ENCODE data around the gene MCC.

The MCC gene

GRCh38 chr5:113065626-113066025 lies 422.6 kb downstream of the MCC start:
- no peak for DNase-seq (ENCODE audit: low spot score)
- TF ChIP-seq, protein P1, sequence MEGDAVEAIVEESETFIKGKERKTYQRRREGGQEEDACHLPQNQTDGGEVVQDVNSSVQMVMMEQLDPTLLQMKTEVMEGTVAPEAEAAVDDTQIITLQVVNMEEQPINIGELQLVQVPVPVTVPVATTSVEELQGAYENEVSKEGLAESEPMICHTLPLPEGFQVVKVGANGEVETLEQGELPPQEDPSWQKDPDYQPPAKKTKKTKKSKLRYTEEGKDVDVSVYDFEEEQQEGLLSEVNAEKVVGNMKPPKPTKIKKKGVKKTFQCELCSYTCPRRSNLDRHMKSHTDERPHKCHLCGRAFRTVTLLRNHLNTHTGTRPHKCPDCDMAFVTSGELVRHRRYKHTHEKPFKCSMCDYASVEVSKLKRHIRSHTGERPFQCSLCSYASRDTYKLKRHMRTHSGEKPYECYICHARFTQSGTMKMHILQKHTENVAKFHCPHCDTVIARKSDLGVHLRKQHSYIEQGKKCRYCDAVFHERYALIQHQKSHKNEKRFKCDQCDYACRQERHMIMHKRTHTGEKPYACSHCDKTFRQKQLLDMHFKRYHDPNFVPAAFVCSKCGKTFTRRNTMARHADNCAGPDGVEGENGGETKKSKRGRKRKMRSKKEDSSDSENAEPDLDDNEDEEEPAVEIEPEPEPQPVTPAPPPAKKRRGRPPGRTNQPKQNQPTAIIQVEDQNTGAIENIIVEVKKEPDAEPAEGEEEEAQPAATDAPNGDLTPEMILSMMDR (IDR thresholded peaks at IDR 0.05; ENCODE audit: extremely low read depth, missing control alignments): no peak

DNA sequence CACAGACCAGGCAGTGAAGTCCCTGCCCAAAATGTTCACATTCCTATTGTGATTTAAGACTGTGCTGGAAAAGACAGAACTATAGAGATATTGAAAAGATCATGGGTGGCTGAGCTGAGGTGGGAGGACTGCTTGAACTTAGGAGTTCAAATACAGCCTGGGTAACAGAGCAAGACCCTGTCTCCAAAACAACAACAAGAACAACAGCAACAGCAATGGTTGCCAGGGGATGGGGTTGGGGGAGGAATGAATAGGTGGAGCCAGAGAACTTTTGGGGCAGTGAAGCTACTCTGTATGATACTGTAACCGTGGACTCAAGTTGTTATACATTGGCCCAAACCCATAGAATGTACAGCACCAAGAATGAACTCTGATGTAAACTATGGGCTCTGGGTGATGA lies 423.4 kb downstream of the MCC start:
- no peak for DNase-seq (ENCODE audit: low spot score)
- TF ChIP-seq, protein P1 (IDR thresholded peaks at IDR 0.05; ENCODE audit: extremely low read depth, missing control alignments): no peak

GRCh38 chr5:113063927-113064326 lies 424.3 kb downstream of the MCC start:
- TF ChIP-seq, protein P1 (IDR thresholded peaks at IDR 0.05; ENCODE audit: extremely low read depth, missing control alignments): no peak
- DNase-seq (ENCODE audit: low spot score): no peak

DNA sequence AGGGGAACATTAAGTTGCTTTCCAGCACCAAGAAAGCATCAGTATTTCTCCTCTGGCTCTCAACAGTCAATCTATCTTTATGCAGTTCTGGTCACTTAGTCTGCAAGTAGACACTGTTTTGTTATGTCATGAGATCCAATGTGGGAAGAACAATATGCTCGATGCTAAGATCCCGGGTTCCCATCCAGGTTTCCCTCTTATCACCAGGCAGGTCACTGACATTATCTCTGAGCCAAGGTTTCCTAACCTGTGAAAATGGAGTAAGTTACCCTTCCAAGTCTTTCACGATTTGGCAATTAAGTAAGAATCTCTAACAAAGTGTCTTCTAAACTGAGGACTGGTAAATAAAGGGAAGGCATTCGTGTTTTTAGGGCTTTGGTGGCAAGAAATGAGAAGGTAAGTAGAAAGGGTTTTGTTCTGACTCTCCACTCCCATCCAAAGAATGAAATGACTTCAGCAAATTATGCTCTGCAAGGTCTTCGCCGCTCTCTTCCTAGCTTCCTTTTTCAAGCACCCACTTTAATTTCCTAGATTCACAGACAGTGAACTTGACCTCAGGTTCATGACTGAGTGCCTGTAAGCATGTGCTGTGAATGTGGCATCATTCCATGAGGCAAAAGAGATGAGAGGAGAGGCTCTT lies 425.3 kb downstream of the MCC start:
- TF ChIP-seq, protein P1 (IDR thresholded peaks at IDR 0.05; ENCODE audit: extremely low read depth, missing control alignments): no peak

GRCh38 chr5:113061846-113062780 lies 426.1 kb downstream of the MCC start:
- DNase-seq (ENCODE audit: low spot score): no peak
- TF ChIP-seq, protein P1 (IDR thresholded peaks at IDR 0.05; ENCODE audit: extremely low read depth, missing control alignments): no peak

More for the DNA sequence above, 425.3 kb downstream of the MCC start:
- no peak for DNase-seq (ENCODE audit: low spot score)

GRCh38 chr5:113060408-113061025 lies 427.7 kb downstream of the MCC start:
- TF ChIP-seq, protein P1 (IDR thresholded peaks at IDR 0.05; ENCODE audit: extremely low read depth, missing control alignments): no peak
- no peak for DNase-seq (ENCODE audit: low spot score)

All from GM20000 (cell line).